ENCODE data around the gene CCL11.

The CCL11 gene

DNA sequence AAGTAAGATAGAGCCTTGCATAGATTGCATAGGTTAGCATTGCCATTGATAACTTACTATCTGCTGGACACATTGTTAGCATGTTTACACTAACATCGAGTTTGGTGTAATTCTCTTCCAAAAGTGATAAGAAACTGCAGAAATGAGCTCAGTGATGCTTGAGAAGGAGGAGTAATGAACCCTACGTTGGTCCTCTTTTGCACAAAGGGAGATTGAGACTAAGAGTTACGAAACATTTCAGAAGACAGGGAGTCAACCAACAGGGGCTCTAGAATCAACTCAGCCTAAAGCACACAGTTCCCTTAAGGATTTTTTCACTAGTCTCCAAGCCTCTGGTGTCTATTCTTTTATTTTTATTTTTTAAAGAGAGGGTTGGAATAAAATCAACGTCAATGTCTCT is 8.7 kb upstream of the CCL11 start:
- Histone ChIP-seq H3K27me3 (ENCODE audit: insufficient read depth, poor library complexity, severe bottlenecking) (no peaks in the 10 kb centered on the region), H3K4me3 (ENCODE audit: severe bottlenecking) (no peak overlapping the region), H3K4me1 (ENCODE audit: insufficient read depth, poor library complexity, severe bottlenecking) (no peaks in the 10 kb centered on the region), H3K36me3 (ENCODE audit: low read depth) (no peaks in the 10 kb centered on the region), H3K27ac (ENCODE audit: poor library complexity, severe bottlenecking) (no peak overlapping the region), H3K9me3 (ENCODE audit: severe bottlenecking) (no peaks in the 10 kb centered on the region)
- DNase-seq (ENCODE audit: low spot score) = no peak
- TF ChIP-seq, protein P1, sequence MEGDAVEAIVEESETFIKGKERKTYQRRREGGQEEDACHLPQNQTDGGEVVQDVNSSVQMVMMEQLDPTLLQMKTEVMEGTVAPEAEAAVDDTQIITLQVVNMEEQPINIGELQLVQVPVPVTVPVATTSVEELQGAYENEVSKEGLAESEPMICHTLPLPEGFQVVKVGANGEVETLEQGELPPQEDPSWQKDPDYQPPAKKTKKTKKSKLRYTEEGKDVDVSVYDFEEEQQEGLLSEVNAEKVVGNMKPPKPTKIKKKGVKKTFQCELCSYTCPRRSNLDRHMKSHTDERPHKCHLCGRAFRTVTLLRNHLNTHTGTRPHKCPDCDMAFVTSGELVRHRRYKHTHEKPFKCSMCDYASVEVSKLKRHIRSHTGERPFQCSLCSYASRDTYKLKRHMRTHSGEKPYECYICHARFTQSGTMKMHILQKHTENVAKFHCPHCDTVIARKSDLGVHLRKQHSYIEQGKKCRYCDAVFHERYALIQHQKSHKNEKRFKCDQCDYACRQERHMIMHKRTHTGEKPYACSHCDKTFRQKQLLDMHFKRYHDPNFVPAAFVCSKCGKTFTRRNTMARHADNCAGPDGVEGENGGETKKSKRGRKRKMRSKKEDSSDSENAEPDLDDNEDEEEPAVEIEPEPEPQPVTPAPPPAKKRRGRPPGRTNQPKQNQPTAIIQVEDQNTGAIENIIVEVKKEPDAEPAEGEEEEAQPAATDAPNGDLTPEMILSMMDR (IDR thresholded peaks at IDR 0.05; ENCODE audit: poor library complexity, severe bottlenecking) = no peak
- no peak for ATAC-seq (ENCODE audit: low read depth)

DNA sequence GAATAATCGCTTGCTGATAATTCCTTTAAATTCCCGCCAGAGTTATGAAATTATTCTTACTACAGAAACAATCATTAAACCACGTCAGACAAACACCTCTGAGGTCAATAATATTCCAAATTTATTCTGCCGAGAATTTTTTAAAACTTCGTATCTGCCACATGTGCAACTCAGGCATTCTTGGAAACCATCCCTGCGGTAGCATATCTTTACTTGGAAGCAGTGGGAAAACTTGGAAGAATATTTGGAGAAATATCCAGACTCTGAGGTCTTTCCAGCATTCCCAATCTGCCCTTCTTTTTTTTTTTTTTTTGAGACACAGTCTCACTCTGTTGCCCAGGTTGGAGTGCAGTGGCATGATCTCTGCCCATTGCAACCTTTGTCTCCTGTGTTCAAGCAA is 2.0 kb upstream of the CCL11 start:
- Histone ChIP-seq H3K27me3 (ENCODE audit: insufficient read depth, poor library complexity, severe bottlenecking) (no peaks in the 10 kb centered on the region), H3K4me3 (ENCODE audit: severe bottlenecking) (no peak overlapping the region), H3K27ac (ENCODE audit: poor library complexity, severe bottlenecking) (no peak overlapping the region), H3K4me1 (ENCODE audit: insufficient read depth, poor library complexity, severe bottlenecking) (no peaks in the 10 kb centered on the region), H3K36me3 (ENCODE audit: low read depth) (no peaks in the 10 kb centered on the region), H3K9me3 (ENCODE audit: severe bottlenecking) (no peaks in the 10 kb centered on the region)
- ATAC-seq (ENCODE audit: low read depth) (no peak), DNase-seq (ENCODE audit: low spot score) (no peak)
- TF ChIP-seq, protein P1 (IDR thresholded peaks at IDR 0.05; ENCODE audit: poor library complexity, severe bottlenecking) = no peak

DNA sequence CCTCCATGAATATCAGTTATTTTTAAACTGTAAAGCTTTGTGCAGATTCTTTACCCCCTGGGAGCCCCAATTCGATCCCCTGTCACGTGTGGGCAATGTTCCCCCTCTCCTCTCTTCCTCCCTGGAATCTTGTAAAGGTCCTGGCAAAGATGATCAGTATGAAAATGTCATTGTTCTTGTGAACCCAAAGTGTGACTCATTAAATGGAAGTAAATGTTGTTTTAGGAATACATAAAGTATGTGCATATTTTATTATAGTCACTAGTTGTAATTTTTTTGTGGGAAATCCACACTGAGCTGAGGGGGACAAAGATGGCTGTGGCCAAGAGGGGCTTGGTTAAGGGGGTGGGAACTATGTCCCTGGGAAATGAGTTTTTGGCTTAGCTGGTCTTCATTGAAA is 2.3 kb downstream of the CCL11 start:
- Histone ChIP-seq H3K36me3 (ENCODE audit: low read depth) (no peaks in the 10 kb centered on the region), H3K9me3 (ENCODE audit: severe bottlenecking) (no peaks in the 10 kb centered on the region), H3K4me1 (ENCODE audit: insufficient read depth, poor library complexity, severe bottlenecking) (no peaks in the 10 kb centered on the region), H3K4me3 (ENCODE audit: severe bottlenecking) (no peak overlapping the region), H3K27ac (ENCODE audit: poor library complexity, severe bottlenecking) (no peak overlapping the region), H3K27me3 (ENCODE audit: insufficient read depth, poor library complexity, severe bottlenecking) (no peaks in the 10 kb centered on the region)
- DNase-seq (ENCODE audit: low spot score) = no peak
- TF ChIP-seq, protein P1 (IDR thresholded peaks at IDR 0.05; ENCODE audit: poor library complexity, severe bottlenecking) = no peak
- no peak for ATAC-seq (ENCODE audit: low read depth)

DNA sequence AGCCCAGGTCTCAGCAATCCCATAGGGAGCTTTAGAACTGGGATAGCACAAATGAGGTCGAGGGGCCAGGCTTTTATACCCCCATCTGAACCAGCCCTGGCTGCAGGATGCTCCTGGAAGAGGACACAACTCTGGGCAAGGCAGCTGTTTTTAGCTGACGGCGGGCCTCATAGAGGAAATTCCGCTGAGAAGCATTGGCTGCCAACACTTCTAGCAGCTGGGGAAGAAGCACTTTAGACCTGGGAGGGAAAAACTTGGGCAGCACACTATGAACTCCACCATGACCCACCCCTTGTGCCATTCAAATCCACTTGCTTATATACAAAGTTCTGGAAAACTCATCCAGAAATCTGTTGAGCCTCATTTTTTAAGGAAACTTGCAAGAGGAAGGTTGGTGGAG is 5.0 kb downstream of the CCL11 start:
- H3K4me1 ChIP-seq (ENCODE audit: insufficient read depth, poor library complexity, severe bottlenecking) = no peaks in the 10 kb centered on the region
- no peak overlapping the region for H3K27ac ChIP-seq (ENCODE audit: poor library complexity, severe bottlenecking)
- H3K27me3 ChIP-seq (ENCODE audit: insufficient read depth, poor library complexity, severe bottlenecking) = no peaks in the 10 kb centered on the region
- H3K36me3 ChIP-seq (ENCODE audit: low read depth) = no peaks in the 10 kb centered on the region
- no peak for ATAC-seq (ENCODE audit: low read depth)
- DNase-seq (ENCODE audit: low spot score) = no peak
- H3K9me3 ChIP-seq (ENCODE audit: severe bottlenecking) = no peaks in the 10 kb centered on the region
- no peak overlapping the region for H3K4me3 ChIP-seq (ENCODE audit: severe bottlenecking)
- TF ChIP-seq, protein P1 (IDR thresholded peaks at IDR 0.05; ENCODE audit: poor library complexity, severe bottlenecking) = no peak

DNA sequence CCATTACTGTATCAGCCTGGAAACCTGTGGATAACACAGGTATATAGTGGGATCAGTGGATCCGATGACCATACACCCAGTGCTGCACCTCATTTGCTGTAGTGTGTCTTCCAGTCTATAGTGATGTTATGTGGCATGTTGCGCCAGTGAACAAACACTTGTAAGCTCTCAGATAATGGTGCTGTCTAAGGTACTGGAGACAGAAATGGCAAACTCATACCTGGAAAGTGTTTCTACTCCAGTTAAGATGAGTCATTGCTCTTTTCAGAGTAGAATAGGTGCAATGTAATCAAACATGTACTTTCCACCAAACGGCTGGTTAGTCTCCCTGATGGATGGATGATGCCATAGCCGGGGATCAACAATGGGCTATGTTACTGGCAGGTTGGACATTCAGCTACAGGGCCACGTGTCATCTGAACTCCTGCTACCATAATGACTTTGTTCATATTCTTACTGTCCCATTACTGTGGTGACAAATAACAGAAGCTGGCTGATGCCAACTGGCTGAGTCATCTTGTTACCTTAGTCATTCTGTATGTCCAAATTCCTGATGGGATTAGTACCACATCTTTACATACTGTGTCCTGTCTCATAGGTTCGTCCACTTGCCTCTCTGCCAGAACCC is 6.3 kb downstream of the CCL11 start:
- Histone ChIP-seq H3K9me3 (ENCODE audit: severe bottlenecking) (no peaks in the 10 kb centered on the region), H3K4me3 (ENCODE audit: severe bottlenecking) (no peak overlapping the region), H3K4me1 (ENCODE audit: insufficient read depth, poor library complexity, severe bottlenecking) (no peaks in the 10 kb centered on the region), H3K27ac (ENCODE audit: poor library complexity, severe bottlenecking) (no peak overlapping the region), H3K27me3 (ENCODE audit: insufficient read depth, poor library complexity, severe bottlenecking) (no peaks in the 10 kb centered on the region), H3K36me3 (ENCODE audit: low read depth) (no peaks in the 10 kb centered on the region)
- ATAC-seq (ENCODE audit: low read depth) (no peak), DNase-seq (ENCODE audit: low spot score) (no peak)
- TF ChIP-seq, protein P1 (IDR thresholded peaks at IDR 0.05; ENCODE audit: poor library complexity, severe bottlenecking) = no peak

Data from RWPE2 (cell line).